Left ventricle myocardium inferior (tissue), 1 donor: ENCODE data around the gene PTTG1. TPM values are rescaled to one million over a fixed set of nuclear protein-coding genes. Genes with fewer than 3 reads are reported as not detected.
A peak's percentile ranks its signal among the peaks of the same experiment; 100 is the strongest.

Experiments used
- DNase-seq: peaks from one replicate; pipeline ENCODE4 v3.0.0-alpha.2; 2020
- H3K27ac ChIP-seq: fragments of 200-600 bp; replicated peaks from 2 replicates; pipeline ENCODE4 v1.8.0; 2021
- H3K27me3 ChIP-seq: fragments of 200-600 bp; 2 replicates; pipeline ENCODE4 v1.8.0; 2021; ENCODE audit warnings: low read depth
- H3K36me3 ChIP-seq: fragments of 200-600 bp; 2 replicates; pipeline ENCODE4 v1.8.0; 2021
- H3K4me1 ChIP-seq: fragments of 200-600 bp; 2 replicates; pipeline ENCODE4 v1.8.0; 2021
- H3K4me3 ChIP-seq: fragments of 200-600 bp; 2 replicates; pipeline ENCODE4 v1.8.0; 2021; ENCODE audit warnings: mild to moderate bottlenecking, moderate library complexity
- H3K9me3 ChIP-seq: fragments of 200-600 bp; replicated peaks from 2 replicates; pipeline ENCODE4 v1.8.0; 2021
- intact Hi-C: fragments of 100-400 bp; cut with micrococcal nuclease; formaldehyde crosslinking; loops from one replicate; pipeline ENCODE4 v1.11.0; 2022
- total RNA-seq: library from RNA; stranded (reverse); fragmentation: NEBNext Ultra II Directional; extraction: Animal tissue kit (Norgen Biotek cat#: 25700); gene quantifications from one replicate; pipeline ENCODE4 v1.2.1, GENCODE V29; 2021
- TF ChIP-seq, protein P1 (sequence below): fragments of 200-600 bp; IDR thresholded peaks from 2 replicates; pipeline ENCODE4 v1.8.0; 2021; ENCODE audit warnings: antibody characterized with exemption, mild to moderate bottlenecking, borderline replicate concordance
- donor health status: DM: no; HTN: yes; CAD: no; lungs with severe emphysema.

Gene PTTG1
- total RNA-seq, 1 donor from 2014 or later = 0.88 TPM

DNA sequence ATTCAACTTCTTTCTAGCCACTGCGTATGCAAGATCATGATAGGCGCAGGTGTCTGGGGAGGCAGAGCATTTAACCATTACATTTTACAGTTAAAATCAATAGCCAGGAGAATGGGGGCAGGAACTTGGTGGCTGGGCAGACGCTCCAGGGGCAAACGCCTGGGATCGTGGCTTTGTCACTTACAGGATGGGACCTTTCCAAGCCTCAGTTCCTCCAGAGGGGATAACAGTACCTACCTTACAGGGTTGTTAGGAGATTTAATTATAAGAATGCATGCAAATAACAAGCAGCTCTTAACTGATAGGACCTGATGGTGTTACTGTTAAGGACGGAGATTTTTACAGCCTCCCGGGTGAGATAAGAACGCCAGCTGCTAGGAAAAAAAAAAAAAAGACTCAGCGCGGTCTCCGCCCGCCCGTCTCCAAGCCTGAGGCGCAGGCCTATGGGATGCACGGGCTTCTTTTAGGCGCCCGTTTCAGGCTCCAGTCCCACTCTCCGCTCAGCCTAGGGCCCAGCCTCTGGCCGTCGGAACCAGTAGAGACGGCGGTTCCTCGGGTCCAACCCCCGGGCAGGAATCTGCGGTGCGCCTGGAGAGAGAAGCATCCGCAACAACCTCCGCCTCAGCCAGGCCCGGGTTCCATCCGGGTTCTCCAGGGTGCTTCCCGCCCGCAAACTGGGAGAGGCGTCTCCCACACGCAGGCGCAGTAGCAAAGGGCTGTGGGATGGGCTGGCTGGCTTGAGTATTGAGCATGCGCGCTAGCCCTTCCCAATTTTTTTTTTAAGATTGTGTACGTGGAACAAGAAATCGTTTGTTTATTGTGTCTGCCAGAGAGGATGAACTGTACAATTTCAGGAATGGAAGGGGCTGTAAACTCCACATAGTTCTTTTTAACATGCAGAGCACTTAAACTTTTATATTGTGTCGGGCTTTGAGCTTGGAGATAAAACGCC is 22.0 kb upstream of the PTTG1 start, which contains the start of gene FAM200C:
Gene FAM200C (minus strand): TSS at position 653 of the 952 bp plus-strand sequence. CDS start 4,564 bp downstream, outside the sequence.
- Histone ChIP-seq H3K27me3 (no peaks in the 10 kb centered on the region), H3K27ac (peak within 1 kb of the TSS; percentile 90), H3K4me1 (peaks cover 42% of the 10 kb centered on the region), H3K9me3 (no peaks in the 10 kb centered on the region), H3K36me3 (peaks cover 35% of the 10 kb centered on the region), H3K4me3 (peak within 1 kb of the TSS; percentile 73)
- peak; percentile 90 for DNase-seq
- TF ChIP-seq, protein P1, sequence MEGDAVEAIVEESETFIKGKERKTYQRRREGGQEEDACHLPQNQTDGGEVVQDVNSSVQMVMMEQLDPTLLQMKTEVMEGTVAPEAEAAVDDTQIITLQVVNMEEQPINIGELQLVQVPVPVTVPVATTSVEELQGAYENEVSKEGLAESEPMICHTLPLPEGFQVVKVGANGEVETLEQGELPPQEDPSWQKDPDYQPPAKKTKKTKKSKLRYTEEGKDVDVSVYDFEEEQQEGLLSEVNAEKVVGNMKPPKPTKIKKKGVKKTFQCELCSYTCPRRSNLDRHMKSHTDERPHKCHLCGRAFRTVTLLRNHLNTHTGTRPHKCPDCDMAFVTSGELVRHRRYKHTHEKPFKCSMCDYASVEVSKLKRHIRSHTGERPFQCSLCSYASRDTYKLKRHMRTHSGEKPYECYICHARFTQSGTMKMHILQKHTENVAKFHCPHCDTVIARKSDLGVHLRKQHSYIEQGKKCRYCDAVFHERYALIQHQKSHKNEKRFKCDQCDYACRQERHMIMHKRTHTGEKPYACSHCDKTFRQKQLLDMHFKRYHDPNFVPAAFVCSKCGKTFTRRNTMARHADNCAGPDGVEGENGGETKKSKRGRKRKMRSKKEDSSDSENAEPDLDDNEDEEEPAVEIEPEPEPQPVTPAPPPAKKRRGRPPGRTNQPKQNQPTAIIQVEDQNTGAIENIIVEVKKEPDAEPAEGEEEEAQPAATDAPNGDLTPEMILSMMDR = no peak
- intact Hi-C loops = loop anchor here (10.0 kb wide), 1 partner anchor 375 kb away; no protein-coding TSS in a partner anchor

DNA sequence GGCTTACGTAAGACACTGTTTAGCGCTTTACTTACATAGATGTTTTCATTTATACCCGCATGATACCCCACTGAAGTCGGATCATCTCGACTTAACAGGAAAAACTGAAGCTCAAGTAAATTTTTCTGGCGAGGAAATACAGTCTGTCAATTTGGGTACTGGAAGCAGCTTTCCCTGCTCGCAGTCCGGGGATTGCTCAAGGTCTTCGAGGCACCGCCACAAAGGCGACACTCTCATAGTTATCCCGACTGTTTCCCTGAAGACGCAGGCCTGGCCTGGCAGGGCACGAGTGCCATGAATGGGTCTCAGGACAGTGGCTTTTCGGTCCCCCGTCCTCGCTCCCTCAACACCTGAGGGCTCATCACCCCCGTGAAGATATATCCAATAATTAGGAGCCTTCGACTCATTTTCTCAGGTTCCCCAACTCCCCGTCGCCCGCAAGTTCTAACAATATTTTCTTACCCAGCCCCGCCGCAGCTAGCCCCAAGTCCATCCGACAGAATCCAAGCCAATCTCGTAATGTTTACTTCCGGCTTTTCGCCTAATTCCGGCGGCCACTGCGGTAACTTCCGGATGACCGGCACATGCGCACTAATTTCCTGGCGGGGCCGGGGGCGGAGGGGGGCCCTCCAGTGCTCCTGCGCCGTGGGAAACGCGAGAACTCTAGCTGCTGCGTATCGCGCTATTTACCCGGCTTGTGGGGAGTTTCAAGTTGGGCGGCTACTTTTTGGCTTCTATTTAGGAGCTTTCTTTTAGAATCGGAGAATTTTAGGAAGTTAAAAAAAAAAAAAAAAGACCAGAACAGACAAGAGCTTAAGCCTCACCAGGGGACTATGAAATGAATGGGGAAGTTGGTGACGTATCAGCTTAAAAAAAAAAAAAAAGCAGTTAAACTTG is 2.8 kb upstream of the PTTG1 start, which contains the start of gene SLU7:
Gene SLU7 (minus strand): TSS at position 521 of the 897 bp plus-strand sequence. CDS start 3,787 bp downstream, outside the sequence.
- H3K27ac ChIP-seq = peak within 1 kb of the TSS; percentile 91
- TF ChIP-seq, protein P1 = no peak

GRCh38 chr5:160419458-160420330 is 2.0 kb upstream of the PTTG1 start:
- H3K27me3 ChIP-seq = no peaks in the 10 kb centered on the region
- H3K4me3 ChIP-seq = peak overlapping the region; percentile 88
- intact Hi-C loops = no loop called here
- no peaks in the 10 kb centered on the region for H3K9me3 ChIP-seq
- H3K4me1 ChIP-seq = peaks cover 46% of the 10 kb centered on the region
- DNase-seq = no peak
- peak overlapping the region; percentile 91 for H3K27ac ChIP-seq
- TF ChIP-seq, protein P1 = no peak
- H3K36me3 ChIP-seq = peaks cover 4% of the 10 kb centered on the region

More for the DNA sequence above, 2.8 kb upstream of the PTTG1 start, which contains the start of gene SLU7:
- Histone ChIP-seq H3K27me3 (no peaks in the 10 kb centered on the region), H3K4me3 (peak within 1 kb of the TSS; percentile 88), H3K36me3 (peaks cover 13% of the 10 kb centered on the region), H3K9me3 (no peaks in the 10 kb centered on the region), H3K4me1 (peaks cover 46% of the 10 kb centered on the region)
- peak; percentile 93 for DNase-seq
- intact Hi-C loops = no loop called here

- Histone ChIP-seq H3K27ac (peak overlapping the region; percentile 91), H3K9me3 (no peaks in the 10 kb centered on the region), H3K4me1 (peaks cover 46% of the 10 kb centered on the region), H3K27me3 (no peaks in the 10 kb centered on the region), H3K36me3 (no peaks in the 10 kb centered on the region), H3K4me3 (no peak overlapping the region)
- TF ChIP-seq, protein P1 = no peak
- DNase-seq = no peak
- intact Hi-C loops = no loop called here
These were observed 1.4 kb upstream of the PTTG1 start for GRCh38 chr5:160420331-160420610.
